Osteoblast (primary cell): ENCODE data around the gene NOP14. TPM values are rescaled to one million over a fixed set of nuclear protein-coding genes. Genes with fewer than 3 reads are reported as not detected.

Experiments used
- DNase-seq: peaks from one replicate; pipeline ENCODE4 v3.0.0; 2011; ENCODE audit warnings: low spot score, mixed read lengths; ENCODE audit not compliant: insufficient read length; ENCODE audit errors: missing footprints
- H2AFZ ChIP-seq: 2 replicates; pipeline ENCODE4 v1.6.0; 2011; ENCODE audit warnings: mild to moderate bottlenecking, low read length
- H3K27ac ChIP-seq: 2 replicates; pipeline ENCODE4 v1.5.1; 2011; ENCODE audit warnings: mild to moderate bottlenecking, low read depth, low read length, moderate library complexity
- H3K27me3 ChIP-seq: 2 replicates; pipeline ENCODE4 v1.6.0; 2012; ENCODE audit warnings: mild to moderate bottlenecking, control low read depth, inconsistent platforms, low read length, moderate library complexity; ENCODE audit not compliant: insufficient read depth
- H3K36me3 ChIP-seq: 2 replicates; pipeline ENCODE4 v1.5.1; 2011; ENCODE audit warnings: mild to moderate bottlenecking, low read length, control low read depth, moderate library complexity; ENCODE audit not compliant: insufficient read depth
- H3K4me1 ChIP-seq: 2 replicates; pipeline ENCODE4 v1.5.1; 2011; ENCODE audit warnings: mild to moderate bottlenecking, low read length, control low read depth, moderate library complexity; ENCODE audit not compliant: insufficient read depth
- H3K4me2 ChIP-seq: 2 replicates; pipeline ENCODE4 v1.6.0; 2011; ENCODE audit warnings: mild to moderate bottlenecking, low read length; ENCODE audit not compliant: insufficient read depth
- H3K4me3 ChIP-seq: fragments of 200-600 bp; sonication (generic); 3 replicates; pipeline ENCODE4 v1.5.1; 2012; ENCODE audit warnings: mild to moderate bottlenecking, low read length, inconsistent platforms; ENCODE audit not compliant: insufficient read depth
- H3K79me2 ChIP-seq: 2 replicates; pipeline ENCODE4 v1.6.0; 2012; ENCODE audit warnings: mild to moderate bottlenecking, low read length, control low read depth, inconsistent platforms; ENCODE audit not compliant: insufficient read depth
- H3K9me3 ChIP-seq: 2 replicates; pipeline ENCODE4 v1.5.1; 2011; ENCODE audit warnings: low read depth, low read length, control low read depth
- H4K20me1 ChIP-seq: 2 replicates; pipeline ENCODE4 v1.6.0; 2012; ENCODE audit warnings: mild to moderate bottlenecking, low read length, control low read depth; ENCODE audit not compliant: insufficient read depth
- CTCF ChIP-seq: IDR thresholded peaks from 2 replicates; pipeline ENCODE4 v1.5.1; 2011; ENCODE audit warnings: mild to moderate bottlenecking, low read depth, low read length, moderate library complexity; ENCODE audit errors: extremely low read depth
- total RNA-seq: library from RNA; depleted of rRNA; stranded (reverse); fragments of >200 nt; gene quantifications from 2 replicates; pipeline ENCODE4 v1.2.3, GENCODE V29; 2012

NOP14 gene
- total RNA-seq, 1 donor, result 30.0 TPM

GRCh38 chr4:2944586-2945526 is 18.4 kb downstream of the NOP14 start:
- no peaks in the 10 kb centered on the region for H4K20me1 ChIP-seq
- no peak overlapping the region for H3K4me3 ChIP-seq
- TF ChIP-seq CTCF, result no peak
- no peak overlapping the region for H3K4me2 ChIP-seq
- no peaks in the 10 kb centered on the region for H3K27me3 ChIP-seq
- no peak overlapping the region for H2AFZ ChIP-seq
- no peak overlapping the region for H3K27ac ChIP-seq
- H3K9me3 ChIP-seq, result no peaks in the 10 kb centered on the region
- DNase-seq, result peak; percentile 37
- peaks cover 9% of the 10 kb centered on the region for H3K79me2 ChIP-seq
- no peaks in the 10 kb centered on the region for H3K4me1 ChIP-seq
- H3K36me3 ChIP-seq, result peaks cover 91% of the 10 kb centered on the region

GRCh38 chr4:2944091-2944482 is 19.1 kb downstream of the NOP14 start:
- H3K9me3 ChIP-seq, result no peaks in the 10 kb centered on the region
- TF ChIP-seq CTCF, result no peak
- H3K27me3 ChIP-seq, result no peaks in the 10 kb centered on the region
- H3K4me2 ChIP-seq, result no peak overlapping the region
- H3K36me3 ChIP-seq, result peaks cover 91% of the 10 kb centered on the region
- H4K20me1 ChIP-seq, result no peaks in the 10 kb centered on the region
- no peak overlapping the region for H3K4me3 ChIP-seq
- H3K4me1 ChIP-seq, result no peaks in the 10 kb centered on the region
- DNase-seq, result peak; percentile 62
- no peak overlapping the region for H3K27ac ChIP-seq
- peaks cover 8% of the 10 kb centered on the region for H3K79me2 ChIP-seq
- H2AFZ ChIP-seq, result no peak overlapping the region

- peak; percentile 76 for DNase-seq
- peaks cover 91% of the 10 kb centered on the region for H3K36me3 ChIP-seq
- H4K20me1 ChIP-seq, result peaks cover 5% of the 10 kb centered on the region
- peaks cover 8% of the 10 kb centered on the region for H3K79me2 ChIP-seq
- H2AFZ ChIP-seq, result no peak overlapping the region
- no peak overlapping the region for H3K4me3 ChIP-seq
- no peaks in the 10 kb centered on the region for H3K27me3 ChIP-seq
- no peaks in the 10 kb centered on the region for H3K9me3 ChIP-seq
- no peak for TF ChIP-seq CTCF
- no peak overlapping the region for H3K27ac ChIP-seq
- no peak overlapping the region for H3K4me2 ChIP-seq
- H3K4me1 ChIP-seq, result no peaks in the 10 kb centered on the region
These were observed 19.7 kb downstream of the NOP14 start for GRCh38 chr4:2943364-2944090.
